Rectal smooth muscle tissue (tissue), 1 donor: ENCODE measurements around the gene VPS72.

Source experiments
- H3K27ac ChIP-seq: one replicate; pipeline ENCODE4 v1.7.0; 2013; ENCODE audit warnings: low read depth, low read length, inconsistent platforms
- H3K27me3 ChIP-seq: one replicate; pipeline ENCODE4 v1.7.0; 2013; ENCODE audit warnings: low read length; ENCODE audit not compliant: control insufficient read depth, insufficient read depth
- H3K36me3 ChIP-seq: one replicate; pipeline ENCODE4 v1.7.0; 2013; ENCODE audit warnings: low read length; ENCODE audit not compliant: control insufficient read depth, insufficient read depth
- H3K4me1 ChIP-seq: one replicate; pipeline ENCODE4 v1.7.0; 2013; ENCODE audit warnings: low read length; ENCODE audit not compliant: control insufficient read depth, insufficient read depth
- H3K4me3 ChIP-seq: one replicate; pipeline ENCODE4 v1.7.0; 2013; ENCODE audit warnings: low read length
- H3K9ac ChIP-seq: one replicate; pipeline ENCODE4 v1.7.0; 2013; ENCODE audit warnings: low read length

Gene VPS72

GRCh38 chr1:151134991-151135390, 55.0 kb downstream of the VPS72 start:
- Histone ChIP-seq H3K9ac (no peak overlapping the region), H3K36me3 (no peaks in the 10 kb centered on the region), H3K4me1 (no peaks in the 10 kb centered on the region), H3K27ac (no peak overlapping the region), H3K4me3 (no peak overlapping the region), H3K27me3 (no peaks in the 10 kb centered on the region)

GRCh38 chr1:151134396-151134795, 55.6 kb downstream of the VPS72 start:
- H3K27ac ChIP-seq = no peak overlapping the region
- no peak overlapping the region for H3K4me3 ChIP-seq
- H3K4me1 ChIP-seq = no peaks in the 10 kb centered on the region

GRCh38 chr1:151133018-151133806, 56.8 kb downstream of the VPS72 start:
- Histone ChIP-seq H3K4me3 (no peak overlapping the region), H3K36me3 (no peaks in the 10 kb centered on the region), H3K27ac (no peak overlapping the region), H3K4me1 (no peaks in the 10 kb centered on the region), H3K9ac (no peak overlapping the region), H3K27me3 (no peaks in the 10 kb centered on the region)

More at GRCh38 chr1:151134396-151134795, 55.6 kb downstream of the VPS72 start:
- H3K36me3 ChIP-seq = no peaks in the 10 kb centered on the region
- no peak overlapping the region for H3K9ac ChIP-seq
- H3K27me3 ChIP-seq = no peaks in the 10 kb centered on the region

GRCh38 chr1:151132335-151133017, 57.5 kb downstream of the VPS72 start:
- Histone ChIP-seq H3K27me3 (no peaks in the 10 kb centered on the region), H3K4me1 (no peaks in the 10 kb centered on the region), H3K36me3 (no peaks in the 10 kb centered on the region), H3K9ac (no peak overlapping the region), H3K27ac (no peak overlapping the region), H3K4me3 (peak overlapping the region; percentile 64)

GRCh38 chr1:151131701-151132334, 58.2 kb downstream of the VPS72 start:
- Histone ChIP-seq H3K27me3 (no peaks in the 10 kb centered on the region), H3K4me1 (no peaks in the 10 kb centered on the region), H3K27ac (peak overlapping the region; percentile 50), H3K36me3 (no peaks in the 10 kb centered on the region), H3K4me3 (peak overlapping the region; percentile 64), H3K9ac (peak overlapping the region; percentile 30)

- no peaks in the 10 kb centered on the region for H3K36me3 ChIP-seq
- no peaks in the 10 kb centered on the region for H3K27me3 ChIP-seq
- H3K27ac ChIP-seq = peak overlapping the region; percentile 50
- peak overlapping the region; percentile 64 for H3K4me3 ChIP-seq
- H3K4me1 ChIP-seq = no peaks in the 10 kb centered on the region
- peak overlapping the region; percentile 30 for H3K9ac ChIP-seq
Measured at GRCh38 chr1:151130987-151131586, 58.9 kb downstream of the VPS72 start.

GRCh38 chr1:151128800-151129199, 61.2 kb downstream of the VPS72 start:
- no peak overlapping the region for H3K9ac ChIP-seq
- no peaks in the 10 kb centered on the region for H3K4me1 ChIP-seq
- no peak overlapping the region for H3K4me3 ChIP-seq
- no peaks in the 10 kb centered on the region for H3K36me3 ChIP-seq
- H3K27me3 ChIP-seq = no peaks in the 10 kb centered on the region
- no peak overlapping the region for H3K27ac ChIP-seq
